NCI-H345 treated with DMSO at 0.1 percent for 48 hours (cell line): ENCODE measurements around the gene EFHD2.
"Not testable (repeated sequence)": the region's sequence is repeated elsewhere in the genome, so short reads cannot be mapped to it uniquely, and the experiment has no call there.

Experiments used
- DNase-seq: peaks from one replicate; lab custom pipeline; 2025; ENCODE audit not compliant: unreplicated experiment; lab: John Stamatoyannopoulos, UW

Gene EFHD2, protein sequence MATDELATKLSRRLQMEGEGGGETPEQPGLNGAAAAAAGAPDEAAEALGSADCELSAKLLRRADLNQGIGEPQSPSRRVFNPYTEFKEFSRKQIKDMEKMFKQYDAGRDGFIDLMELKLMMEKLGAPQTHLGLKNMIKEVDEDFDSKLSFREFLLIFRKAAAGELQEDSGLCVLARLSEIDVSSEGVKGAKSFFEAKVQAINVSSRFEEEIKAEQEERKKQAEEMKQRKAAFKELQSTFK

DNA sequence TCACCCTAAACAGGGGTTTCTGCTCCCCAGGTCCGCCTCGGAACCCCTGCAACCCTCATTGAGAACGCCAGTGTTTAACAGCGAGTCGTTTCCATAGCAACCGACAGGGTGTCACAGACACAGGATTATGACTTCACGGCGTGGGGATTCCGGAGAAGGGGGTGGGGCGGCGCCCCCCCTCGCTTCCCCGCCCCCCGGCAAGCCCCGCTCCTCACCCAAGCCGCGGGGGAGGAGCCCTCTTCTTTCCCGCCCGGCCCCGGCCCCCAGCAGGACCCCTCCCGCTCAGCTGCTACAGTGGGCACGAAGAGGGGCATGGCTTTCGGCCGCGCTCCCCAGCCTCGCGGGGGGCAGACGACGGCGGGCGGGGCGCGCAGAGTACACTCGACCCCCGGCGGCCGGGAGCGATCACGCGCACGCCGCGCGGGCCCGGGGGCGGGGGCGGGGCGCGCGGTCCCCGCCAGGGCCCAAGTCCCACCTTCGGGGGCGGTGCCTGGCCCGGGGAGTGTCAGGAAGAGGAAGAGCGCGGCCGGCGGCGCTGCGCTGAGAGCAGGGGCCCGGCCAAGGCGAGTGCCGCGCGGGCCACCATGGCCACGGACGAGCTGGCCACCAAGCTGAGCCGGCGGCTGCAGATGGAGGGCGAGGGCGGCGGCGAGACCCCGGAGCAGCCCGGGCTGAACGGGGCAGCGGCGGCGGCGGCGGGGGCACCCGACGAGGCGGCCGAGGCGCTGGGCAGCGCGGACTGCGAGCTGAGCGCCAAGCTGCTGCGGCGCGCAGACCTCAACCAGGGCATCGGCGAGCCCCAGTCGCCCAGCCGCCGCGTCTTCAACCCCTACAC, at the start of gene EFHD2:
Gene EFHD2, plus strand, starts transcription at position 501 of the 835 bp plus-strand sequence. Its CDS starts 84 bp downstream, at position 585.
- DNase-seq, result peak; percentile 84

DNA sequence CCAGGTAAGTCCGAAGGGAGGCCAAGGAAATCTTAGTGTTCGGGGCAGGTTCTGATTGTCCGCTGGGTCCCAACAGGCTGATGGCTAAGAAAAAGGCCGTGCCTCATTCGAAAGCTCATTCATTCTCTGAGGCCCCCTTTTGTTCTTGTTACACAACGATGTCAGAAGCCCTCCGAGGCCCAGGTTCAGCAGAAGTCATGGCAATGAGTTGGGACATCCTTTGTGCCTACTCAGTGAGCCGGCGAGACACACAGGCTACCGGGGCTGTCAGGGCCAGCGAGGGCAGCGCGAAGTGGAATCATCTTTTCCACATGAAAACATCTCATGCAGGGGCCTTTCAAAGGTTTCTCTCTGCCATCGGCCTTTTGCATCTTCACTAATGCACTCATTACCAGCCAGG, 49.0 kb upstream of the EFHD2 start:
- no peak for DNase-seq

DNA sequence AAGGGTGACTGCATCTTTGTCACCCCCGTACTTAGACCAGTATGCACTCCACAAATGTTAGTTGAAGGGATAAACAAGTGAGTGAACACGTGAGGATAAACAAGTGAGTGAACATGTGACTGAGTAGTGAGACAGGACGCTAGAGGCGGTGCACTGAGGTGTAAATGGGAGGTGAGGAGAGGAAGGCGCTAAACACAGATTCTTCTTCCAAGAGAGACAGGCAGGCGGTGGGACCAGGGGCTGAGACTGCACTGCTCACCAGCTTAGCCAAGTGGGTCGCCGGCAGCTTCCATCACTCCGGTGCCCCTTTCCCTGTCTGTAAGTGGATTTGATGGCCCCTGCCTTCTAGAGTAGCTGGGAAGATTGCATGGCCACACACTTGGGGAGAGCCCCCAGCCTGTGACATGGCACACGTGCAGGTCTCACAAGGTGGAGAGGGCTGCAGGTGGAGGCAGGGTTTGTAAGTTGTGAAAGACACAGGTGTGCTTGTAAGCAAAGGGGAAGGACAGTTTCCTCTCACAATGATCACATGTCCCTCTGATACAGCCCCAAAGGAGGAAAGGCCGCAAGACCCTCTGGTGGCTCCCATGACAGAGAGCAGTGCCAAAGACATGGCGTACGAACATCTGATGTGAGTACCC, 47.5 kb upstream of the EFHD2 start:
- no peak for DNase-seq

DNA sequence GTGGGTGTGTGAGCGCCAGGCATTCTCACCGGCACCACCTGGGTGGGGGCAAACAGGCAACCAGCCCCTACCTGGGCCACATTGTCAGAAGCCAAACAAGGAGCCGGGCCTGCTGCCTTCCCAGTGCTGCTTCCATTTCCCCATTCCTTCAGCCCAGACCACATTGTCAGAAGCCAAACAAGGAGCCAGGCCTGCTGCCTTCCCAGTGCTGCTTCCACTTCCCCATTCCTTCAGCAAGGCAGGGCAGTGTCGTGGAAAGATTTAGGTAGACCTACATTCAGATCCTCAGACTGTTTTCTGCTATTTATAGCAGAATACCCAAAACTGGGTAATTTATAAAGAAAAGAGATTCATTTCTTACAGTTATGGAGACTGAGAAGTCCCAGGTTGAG, 47.0 kb upstream of the EFHD2 start:
- no peak for DNase-seq

DNA sequence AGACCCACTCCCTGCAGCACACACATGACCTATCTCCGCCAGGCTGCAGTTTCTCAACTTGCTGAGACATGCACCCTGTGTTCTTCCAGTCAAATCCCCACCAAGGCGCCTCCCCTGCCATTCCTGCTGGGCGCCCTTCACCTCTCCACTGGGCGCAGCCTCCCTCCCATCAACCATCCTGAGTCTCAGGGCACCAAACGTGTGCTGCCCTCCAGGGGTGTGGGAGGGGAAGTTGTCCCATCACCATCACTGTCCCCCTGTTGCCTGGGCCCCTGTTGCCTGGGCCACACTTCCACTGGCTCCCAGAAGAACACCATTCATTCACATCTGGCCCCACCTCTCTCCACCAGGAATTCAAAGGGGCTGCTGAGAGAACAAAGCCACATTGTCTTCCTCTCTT, 44.9 kb upstream of the EFHD2 start:
- DNase-seq, result no peak

DNA sequence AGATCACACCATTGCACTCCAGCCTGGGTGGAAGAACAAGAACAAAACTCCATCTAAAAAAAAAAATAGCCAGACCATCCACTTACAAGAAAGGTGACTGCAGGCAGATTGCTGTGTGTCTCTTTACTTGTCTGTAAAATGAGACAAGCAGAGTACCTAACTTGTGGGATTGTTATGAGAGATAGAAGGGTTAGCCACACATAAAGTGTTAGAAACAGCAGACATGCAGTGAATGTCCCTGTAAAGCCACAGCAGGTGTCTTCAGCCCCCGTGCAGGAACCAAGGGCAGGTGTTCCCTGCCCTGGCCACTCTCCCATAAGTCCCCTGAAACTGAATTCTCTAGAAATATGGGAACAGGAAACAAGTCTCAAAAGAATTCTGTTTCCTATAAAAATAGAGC, 40.8 kb upstream of the EFHD2 start:
- no peak for DNase-seq

DNA sequence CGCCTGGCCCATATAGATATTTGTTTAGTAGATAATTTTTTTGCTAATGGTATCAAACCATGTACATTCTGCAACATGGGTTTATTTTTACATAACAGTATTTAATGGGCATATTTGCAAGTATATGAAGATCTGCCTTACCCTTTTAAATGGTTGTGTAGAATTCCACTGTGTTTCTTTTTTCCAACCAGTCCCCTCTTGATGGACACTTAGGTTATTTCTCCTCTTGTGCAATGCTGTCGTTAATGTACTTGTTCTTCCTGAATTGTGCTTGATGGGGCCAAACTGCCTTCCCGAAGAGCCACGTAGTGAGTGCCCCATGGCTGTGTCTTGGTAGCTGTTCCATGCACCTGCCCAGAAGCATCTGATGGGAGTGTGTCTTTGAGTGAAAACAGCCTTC, 39.4 kb upstream of the EFHD2 start:
- no peak for DNase-seq

DNA sequence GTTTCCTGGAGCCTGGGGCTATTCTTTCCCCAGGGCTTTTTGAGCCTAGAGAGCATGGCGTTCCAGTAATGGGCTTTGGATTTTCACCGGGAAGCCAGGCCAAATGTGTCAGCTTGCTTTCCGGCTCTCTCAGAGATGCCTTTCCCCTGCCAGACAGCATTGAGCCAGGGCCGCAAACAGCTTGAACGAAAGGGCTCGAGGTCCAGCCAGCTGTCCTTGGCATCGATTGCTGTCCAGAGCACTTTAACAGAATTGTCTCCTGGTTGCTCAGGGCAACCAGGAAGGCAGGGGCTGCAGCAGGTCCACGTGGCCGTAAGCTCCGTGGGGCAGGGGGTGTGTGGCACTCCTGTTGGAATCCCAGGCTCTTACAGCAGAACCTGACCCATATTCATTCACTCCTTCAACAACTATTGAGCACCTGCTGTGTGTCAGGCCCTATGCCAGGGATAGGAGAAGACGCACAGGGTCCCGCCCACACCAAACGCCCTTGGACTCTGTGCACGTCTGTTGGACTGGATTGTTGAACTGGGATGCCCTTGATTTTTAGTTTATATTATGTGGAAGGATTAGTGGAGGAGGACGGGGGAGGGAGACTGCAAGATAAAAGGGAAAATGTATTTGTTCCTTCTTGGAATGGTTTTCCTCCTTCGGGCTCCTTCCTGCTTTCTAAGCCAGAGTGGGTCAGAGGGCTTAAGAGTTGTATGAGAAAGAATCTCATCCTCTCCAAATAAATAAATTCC, 38.7 kb upstream of the EFHD2 start:
- no peak for DNase-seq

DNA sequence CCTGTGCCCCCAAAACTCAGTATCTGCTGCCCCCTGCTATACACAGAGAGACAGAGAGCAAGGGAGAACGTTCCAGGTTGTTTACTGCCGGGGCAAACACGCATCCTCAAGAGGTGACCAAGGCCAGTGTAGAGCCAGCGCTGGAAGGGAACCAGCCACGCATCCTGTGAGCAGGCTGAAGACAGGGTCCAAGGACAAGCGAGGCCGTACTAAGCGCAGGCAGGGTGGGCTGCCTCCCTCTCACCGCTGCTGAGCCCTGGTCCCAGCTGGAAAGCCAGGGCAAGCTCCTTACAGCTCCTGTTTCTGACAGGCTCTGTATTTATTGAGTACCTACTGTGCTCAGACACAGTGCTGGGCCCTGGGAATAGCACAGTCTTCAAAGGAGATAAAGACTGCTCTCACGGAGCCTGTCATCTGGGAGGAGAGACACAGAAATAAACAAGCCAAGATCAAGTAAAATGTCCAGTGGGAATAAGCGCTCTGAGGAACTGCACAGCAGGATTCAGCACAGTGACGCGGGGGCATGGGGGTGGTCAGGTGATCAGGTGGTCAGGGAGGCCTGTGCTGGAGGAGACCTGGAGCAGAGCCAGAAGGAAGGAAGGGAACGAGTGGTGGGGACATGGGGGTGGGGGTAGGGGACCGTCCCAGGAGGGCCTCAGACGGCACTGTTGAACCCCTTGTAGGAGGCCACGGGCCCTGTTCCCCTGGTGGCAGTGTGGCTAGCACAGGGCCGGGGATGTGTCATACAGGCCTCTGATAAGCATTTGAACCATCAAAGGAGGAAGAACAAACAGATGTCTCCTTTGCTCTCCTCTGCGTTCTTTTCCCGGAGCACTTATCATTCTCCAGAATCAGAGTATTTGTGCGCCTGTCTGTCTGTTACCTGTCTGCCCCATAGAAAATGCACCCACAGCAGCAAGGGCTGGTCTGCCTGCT, 37.8 kb upstream of the EFHD2 start:
- no peak for DNase-seq

DNA sequence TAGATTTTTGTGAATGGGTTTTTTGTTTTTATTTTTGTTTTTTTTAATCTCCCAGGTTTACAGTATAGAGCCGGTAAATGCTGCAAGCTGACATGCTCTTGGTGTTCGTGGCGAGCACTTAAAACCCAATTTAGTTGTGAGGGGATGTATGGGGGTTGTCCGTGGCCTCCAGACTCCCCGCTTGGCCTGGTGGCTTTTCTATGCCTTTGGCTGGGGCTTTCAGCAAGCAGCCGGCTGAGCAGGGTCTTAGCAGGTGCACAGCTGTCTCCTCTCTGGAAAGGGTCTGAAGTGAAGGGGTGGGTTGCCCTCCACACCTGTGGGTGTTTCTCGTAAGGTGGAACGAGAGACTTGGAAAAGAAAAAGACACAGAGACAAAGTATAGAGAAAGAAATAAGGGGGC, 31.0 kb upstream of the EFHD2 start:
- no peak for DNase-seq

DNA sequence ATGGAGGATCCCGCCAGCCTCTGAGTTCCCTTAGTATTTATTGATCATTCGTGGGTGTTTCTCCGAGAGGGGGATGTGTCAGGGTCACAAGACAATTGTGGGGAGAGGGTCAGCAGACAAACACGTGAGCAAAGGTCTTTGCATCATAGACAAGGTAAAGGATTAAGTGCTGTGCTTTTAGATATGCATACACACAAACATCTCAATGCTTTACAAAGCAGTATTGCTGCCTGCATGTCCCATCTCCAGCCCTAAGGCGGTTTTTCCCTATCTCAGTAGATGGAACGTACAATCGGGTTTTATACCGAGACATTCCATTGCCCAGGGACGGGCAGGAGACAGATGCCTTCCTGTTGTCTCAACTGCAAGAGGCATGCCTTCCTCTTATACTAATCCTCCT, 30.5 kb upstream of the EFHD2 start:
- DNase-seq, result not testable (repeated sequence)

DNA sequence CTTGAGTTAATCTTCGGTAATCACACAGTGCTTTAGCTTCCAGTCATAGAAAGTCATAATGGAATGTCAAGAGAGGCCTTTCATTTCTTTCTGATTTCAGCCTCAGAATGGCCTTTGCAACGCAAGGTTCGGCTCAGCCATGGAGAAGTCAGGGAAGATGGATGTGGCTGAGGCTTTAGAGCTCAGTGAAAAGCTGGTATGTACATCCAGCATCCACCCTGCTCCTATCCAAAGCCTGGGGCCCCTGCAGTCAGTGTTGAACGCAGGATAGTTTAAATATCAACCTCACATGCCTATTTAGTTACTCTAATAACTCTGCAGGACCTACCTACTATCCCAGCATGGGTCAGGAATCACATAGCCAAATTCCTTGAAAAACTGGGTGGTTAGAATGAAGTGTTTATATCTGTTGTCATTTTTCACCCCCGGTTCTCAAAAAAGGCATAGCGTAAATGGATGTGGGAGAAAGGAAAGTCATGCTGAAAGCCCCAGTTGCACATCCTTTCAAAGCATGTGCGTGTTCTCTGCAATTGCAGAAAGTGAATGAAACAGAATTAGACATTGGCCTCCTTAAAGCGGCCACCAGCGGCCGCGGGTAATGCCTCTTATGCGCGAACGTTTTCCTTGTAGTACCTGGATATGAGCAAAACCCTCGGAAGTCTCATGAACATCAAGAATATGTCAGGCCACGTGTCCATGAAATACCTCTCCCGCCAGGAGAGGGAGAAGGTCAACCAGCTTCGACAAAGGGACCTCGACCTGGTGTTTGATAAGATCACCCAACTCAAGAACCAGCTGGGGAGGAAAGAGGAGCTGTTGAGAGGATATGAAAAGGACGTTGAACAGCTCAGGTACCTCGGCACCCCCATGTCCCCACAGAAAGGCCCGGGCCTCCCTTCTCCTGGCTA, 28.8 kb upstream of the EFHD2 start:
- no peak for DNase-seq

DNA sequence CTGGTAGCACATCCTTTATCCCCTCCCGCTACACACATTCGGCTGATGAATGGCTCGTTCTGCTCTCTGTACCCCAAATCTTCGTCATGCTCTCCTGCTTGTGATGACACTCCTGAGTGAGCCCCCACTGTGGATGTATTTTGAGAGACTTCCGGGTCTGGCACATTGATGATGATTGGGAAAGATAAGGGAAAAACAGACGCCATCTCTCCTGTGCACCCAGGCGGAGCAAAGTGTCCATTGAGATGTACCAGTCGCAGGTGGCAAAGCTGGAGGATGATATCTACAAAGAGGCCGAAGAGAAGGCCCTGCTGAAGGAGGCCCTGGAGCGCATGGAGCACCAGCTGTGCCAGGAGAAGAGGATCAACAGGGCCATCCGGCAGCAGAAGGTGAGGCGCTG, 27.9 kb upstream of the EFHD2 start:
- no peak for DNase-seq

DNA sequence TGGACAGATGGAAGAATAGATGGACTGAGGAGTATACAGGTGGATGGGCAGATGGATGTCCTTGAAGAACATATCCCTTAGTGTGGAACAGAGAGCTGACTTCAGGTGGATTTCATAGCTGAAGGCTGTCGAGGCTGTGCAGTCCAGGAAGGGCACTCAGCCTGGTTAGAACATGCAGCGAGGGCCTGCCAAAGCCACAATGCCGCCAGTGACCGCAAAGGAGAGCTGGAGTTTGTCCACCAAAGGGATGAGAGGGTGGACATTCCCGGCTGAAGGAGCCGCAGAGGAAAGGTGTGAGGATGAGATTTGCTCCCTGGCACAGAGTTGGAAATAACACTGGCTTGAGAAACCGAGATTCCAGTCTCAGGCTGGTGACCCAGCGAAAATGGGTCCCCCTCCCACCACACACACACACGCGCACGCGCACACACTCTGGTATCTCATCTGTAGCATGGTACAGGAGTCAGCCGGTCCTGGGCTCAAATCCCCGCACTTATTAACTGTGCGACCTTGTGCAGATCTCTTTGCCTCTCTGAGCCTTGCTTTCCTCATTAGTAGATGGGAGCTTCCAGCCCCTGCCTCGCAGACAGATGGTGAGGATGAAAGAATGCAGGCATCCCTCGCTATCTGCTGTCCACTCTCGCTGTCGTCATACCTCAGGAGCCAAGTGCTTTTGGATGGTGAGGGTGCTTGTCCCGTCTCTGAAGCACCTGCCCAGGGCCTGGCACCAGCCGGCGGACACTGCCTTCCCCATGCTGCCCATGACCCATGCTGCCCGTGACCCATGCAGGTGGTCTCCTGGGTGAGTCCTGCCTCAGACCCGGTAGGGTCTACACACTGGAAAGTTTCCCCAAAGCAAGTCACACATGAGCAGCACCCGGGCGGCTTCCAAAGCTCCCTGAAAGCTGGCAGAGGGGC, 26.8 kb upstream of the EFHD2 start:
- no peak for DNase-seq

DNA sequence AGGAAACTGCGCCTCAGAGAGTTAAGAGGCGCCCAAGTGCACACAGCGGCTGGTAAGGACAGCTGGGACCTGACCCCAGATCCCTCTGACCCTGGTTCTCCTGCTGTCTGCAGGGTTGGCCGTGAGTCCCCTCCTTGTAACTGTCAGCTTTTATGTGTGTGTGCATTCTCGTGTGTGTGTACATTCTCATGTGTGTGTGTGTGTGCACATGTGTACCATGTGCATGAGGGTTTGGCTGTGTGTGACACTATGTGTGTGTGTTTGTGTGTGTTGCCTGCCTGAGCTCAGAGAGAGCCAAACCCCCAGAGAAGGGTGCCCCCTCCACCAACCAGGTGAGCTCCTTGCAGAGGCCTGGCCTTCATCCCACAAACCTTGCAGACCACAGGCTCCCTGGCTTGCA, 25.9 kb upstream of the EFHD2 start:
- DNase-seq, result no peak

DNA sequence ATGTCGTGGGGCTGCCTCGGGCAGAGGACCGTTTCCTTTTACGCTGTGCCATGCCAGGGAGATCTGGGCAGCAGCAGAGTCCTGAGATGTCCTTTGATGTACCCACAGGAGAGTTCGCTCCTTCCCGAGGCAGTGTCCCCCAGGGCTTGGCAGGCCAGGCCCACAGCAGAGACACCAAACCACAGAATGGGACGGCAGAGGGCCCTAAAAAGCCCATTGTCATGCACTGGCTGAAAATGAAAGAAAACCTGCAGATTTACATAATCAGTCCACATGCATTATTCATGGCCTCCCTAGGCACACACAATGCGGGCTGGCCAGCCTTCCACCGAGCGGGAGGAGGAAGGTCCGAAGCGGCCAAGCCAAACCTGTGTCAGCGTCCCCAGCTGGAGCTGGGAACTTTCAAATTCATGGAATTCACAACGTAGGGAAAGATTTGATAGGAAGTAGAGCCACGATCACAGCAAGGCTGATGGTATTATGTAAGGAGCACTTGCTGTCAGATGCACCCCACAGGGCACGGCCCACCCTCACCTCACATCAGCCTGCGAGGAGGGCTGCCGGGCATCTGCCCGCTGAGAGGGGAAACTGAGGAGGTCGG, 25.3 kb upstream of the EFHD2 start:
- no peak for DNase-seq

DNA sequence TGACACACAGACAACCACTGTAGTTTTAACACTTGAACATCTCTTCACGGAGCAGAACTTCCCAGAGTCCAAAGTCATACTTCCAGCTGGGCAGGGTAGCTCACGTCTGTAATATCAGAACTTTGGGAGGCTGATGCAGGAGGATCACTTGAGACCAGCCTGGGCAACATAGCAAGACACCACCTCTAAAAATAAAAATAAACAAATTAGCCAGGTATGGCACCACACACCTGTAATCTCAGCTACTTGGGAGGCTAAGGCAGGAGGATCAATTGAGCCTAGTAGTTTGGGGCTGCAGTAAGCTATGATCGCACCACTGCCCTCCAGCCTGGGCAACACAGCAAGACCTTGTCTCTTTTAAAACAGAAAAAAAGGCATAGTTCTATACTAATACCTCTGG, 24.3 kb upstream of the EFHD2 start:
- DNase-seq, result no peak

DNA sequence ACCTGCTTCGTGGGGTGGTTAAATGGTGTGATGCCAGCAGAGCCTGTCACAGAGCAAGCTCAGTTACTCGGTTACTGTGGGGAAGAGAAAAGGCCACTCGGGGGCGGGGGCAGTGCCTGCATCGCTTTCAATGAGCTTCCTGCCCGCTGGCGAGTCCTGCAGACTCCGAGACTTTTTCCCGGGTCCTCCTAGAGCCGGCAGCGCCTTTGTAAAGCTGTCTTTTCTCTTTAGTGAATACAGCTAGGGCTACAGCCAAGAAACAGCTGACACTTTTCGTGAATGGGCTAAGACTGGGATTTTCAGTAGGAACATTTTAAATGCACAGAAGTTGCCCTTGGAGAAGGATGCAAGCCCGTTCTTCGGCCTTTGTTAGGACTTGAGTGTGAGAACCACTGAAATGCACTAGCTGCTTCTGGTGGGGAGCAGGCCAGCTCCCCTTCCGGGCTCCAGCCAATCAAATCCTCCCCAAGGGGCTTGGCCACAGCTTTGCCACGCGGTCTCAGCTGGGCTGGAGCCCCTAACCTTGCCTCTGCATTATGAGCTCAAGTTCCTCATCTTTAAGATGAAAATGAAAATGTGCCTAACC, 23.4 kb upstream of the EFHD2 start:
- no peak for DNase-seq
